ENCODE results near the gene TJP1. TPM values are rescaled to one million over a fixed set of nuclear protein-coding genes. Genes with fewer than 3 reads are reported as not detected.

The TJP1 gene
- total RNA-seq, 1 experiment from 2014 or later = 44.3 TPM

GRCh38 chr15:29686445-29687203 is 135.6 kb downstream of the TJP1 start:
- Mint-ChIP-seq H3K4me1 (ENCODE audit: low read depth, unreplicated experiment) (no peaks in the 10 kb centered on the region), H3K36me3 (ENCODE audit: insufficient read depth, unreplicated experiment) (no peaks in the 10 kb centered on the region), H3K4me3 (ENCODE audit: low read depth, unreplicated experiment) (no peak overlapping the region), H3K9me3 (ENCODE audit: low read depth, unreplicated experiment) (no peaks in the 10 kb centered on the region), H3K27ac (ENCODE audit: unreplicated experiment) (no peak overlapping the region), H3K27me3 (ENCODE audit: unreplicated experiment) (no peaks in the 10 kb centered on the region)
- CTCF ChIA-PET = no interaction called here
- TF ChIP-seq, protein P1, sequence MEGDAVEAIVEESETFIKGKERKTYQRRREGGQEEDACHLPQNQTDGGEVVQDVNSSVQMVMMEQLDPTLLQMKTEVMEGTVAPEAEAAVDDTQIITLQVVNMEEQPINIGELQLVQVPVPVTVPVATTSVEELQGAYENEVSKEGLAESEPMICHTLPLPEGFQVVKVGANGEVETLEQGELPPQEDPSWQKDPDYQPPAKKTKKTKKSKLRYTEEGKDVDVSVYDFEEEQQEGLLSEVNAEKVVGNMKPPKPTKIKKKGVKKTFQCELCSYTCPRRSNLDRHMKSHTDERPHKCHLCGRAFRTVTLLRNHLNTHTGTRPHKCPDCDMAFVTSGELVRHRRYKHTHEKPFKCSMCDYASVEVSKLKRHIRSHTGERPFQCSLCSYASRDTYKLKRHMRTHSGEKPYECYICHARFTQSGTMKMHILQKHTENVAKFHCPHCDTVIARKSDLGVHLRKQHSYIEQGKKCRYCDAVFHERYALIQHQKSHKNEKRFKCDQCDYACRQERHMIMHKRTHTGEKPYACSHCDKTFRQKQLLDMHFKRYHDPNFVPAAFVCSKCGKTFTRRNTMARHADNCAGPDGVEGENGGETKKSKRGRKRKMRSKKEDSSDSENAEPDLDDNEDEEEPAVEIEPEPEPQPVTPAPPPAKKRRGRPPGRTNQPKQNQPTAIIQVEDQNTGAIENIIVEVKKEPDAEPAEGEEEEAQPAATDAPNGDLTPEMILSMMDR (IDR thresholded peaks at IDR 0.05; ENCODE audit: unreplicated experiment) = no peak
- intact Hi-C loops (cut with micrococcal nuclease; ENCODE audit: unreplicated experiment) = loop anchor here (10.0 kb wide), 1 partner anchor 58 kb away; no protein-coding TSS in a partner anchor
- no TSS peak for BruUV-seq (replicated peaks)
- DNase-seq = no peak

- no peak overlapping the region for H3K27ac Mint-ChIP-seq (ENCODE audit: unreplicated experiment)
- peaks cover 3% of the 10 kb centered on the region for H3K36me3 Mint-ChIP-seq (ENCODE audit: insufficient read depth, unreplicated experiment)
- DNase-seq = no peak
- H3K4me3 Mint-ChIP-seq (ENCODE audit: low read depth, unreplicated experiment) = no peak overlapping the region
- TF ChIP-seq, protein P1 (IDR thresholded peaks at IDR 0.05; ENCODE audit: unreplicated experiment) = no peak
- CTCF ChIA-PET = no interaction called here
- H3K27me3 Mint-ChIP-seq (ENCODE audit: unreplicated experiment) = no peaks in the 10 kb centered on the region
- H3K9me3 Mint-ChIP-seq (ENCODE audit: low read depth, unreplicated experiment) = no peaks in the 10 kb centered on the region
- no TSS peak for BruUV-seq (replicated peaks)
- intact Hi-C loops (cut with micrococcal nuclease; ENCODE audit: unreplicated experiment) = loop anchor here (10.0 kb wide), 1 partner anchor 59 kb away; no protein-coding TSS in a partner anchor
- H3K4me1 Mint-ChIP-seq (ENCODE audit: low read depth, unreplicated experiment) = no peaks in the 10 kb centered on the region
These were observed 136.2 kb downstream of the TJP1 start for GRCh38 chr15:29686079-29686425.

DNA sequence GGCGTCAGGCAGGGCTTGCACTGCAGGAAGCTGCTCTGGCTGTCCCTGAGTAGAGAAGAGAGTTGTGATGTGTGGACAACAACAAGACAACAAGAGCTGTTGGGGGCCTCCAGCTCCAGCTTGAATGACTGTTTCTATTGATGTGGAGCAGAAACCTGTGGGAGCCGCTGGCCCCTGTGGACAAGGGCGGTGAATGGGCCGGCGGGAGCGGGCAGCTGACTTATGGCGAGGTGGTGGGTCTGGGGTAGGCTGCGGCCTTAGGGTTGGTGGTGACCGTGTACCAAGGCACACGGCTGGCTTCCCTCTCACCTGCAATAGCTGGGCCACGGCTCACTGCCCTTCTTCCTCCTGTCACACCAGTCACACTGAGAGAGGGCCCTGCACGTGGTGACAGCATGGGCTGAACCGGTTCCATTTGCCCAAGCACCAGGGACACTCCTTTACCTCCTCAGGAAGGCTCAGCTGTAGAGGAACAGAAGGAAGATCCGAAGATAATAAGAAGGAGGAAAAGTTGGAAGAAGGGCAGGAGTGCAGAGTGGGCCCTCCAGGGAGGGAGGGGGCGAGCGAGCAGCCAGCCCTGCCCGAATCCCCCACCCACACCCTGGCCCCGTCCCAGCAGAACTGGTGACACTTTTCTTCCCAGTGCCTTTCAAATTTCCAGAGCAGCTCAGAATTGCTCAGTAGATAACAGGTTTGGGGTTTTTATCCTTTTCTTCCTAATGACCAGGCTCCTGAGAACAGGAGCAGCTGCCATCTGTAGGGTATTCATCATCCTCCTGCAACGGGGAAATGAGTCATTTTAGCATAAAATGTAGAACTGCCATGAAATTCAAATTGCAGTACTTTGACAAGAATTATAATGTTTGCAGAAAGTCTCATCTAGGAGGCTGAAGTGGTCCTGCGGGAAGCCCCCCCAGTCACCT is 136.9 kb downstream of the TJP1 start:
- Mint-ChIP-seq H3K36me3 (ENCODE audit: insufficient read depth, unreplicated experiment) (peaks cover 5% of the 10 kb centered on the region), H3K4me1 (ENCODE audit: low read depth, unreplicated experiment) (no peaks in the 10 kb centered on the region), H3K9me3 (ENCODE audit: low read depth, unreplicated experiment) (no peaks in the 10 kb centered on the region), H3K27me3 (ENCODE audit: unreplicated experiment) (no peaks in the 10 kb centered on the region), H3K27ac (ENCODE audit: unreplicated experiment) (no peak overlapping the region), H3K4me3 (ENCODE audit: low read depth, unreplicated experiment) (no peak overlapping the region)
- BruUV-seq (replicated peaks) = no TSS peak
- DNase-seq = no peak
- TF ChIP-seq, protein P1 (IDR thresholded peaks at IDR 0.05; ENCODE audit: unreplicated experiment) = no peak
- intact Hi-C loops (cut with micrococcal nuclease; ENCODE audit: unreplicated experiment) = loop anchor here (10.0 kb wide), 1 partner anchor 59 kb away; no protein-coding TSS in a partner anchor
- CTCF ChIA-PET = no interaction called here

DNA sequence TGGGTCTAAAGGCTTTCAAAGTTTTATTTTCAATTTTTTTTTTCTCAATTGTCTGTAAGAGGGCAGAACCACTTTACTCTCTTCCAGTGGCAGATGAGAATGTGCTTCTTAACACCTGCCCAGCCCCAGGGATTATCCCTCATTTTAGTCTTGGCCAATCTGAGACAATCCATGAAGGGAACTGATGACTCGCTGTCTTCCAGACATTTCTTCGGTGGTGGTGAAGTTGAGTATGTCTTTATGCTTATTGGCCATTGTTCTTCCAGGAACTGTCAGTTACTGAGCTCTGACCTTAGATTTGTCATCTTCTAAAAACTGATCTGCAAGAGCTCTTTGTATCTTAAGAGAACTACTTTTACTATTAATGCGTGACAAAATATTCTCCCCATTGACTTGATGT is 139.5 kb downstream of the TJP1 start:
- Mint-ChIP-seq H3K27ac (ENCODE audit: unreplicated experiment) (no peak overlapping the region), H3K36me3 (ENCODE audit: insufficient read depth, unreplicated experiment) (peaks cover 5% of the 10 kb centered on the region), H3K9me3 (ENCODE audit: low read depth, unreplicated experiment) (no peaks in the 10 kb centered on the region), H3K4me3 (ENCODE audit: low read depth, unreplicated experiment) (no peak overlapping the region), H3K27me3 (ENCODE audit: unreplicated experiment) (no peaks in the 10 kb centered on the region), H3K4me1 (ENCODE audit: low read depth, unreplicated experiment) (no peaks in the 10 kb centered on the region)
- no peak for DNase-seq
- TF ChIP-seq, protein P1 (IDR thresholded peaks at IDR 0.05; ENCODE audit: unreplicated experiment) = no peak
- CTCF ChIA-PET = no interaction called here
- BruUV-seq (replicated peaks) = no TSS peak
- intact Hi-C loops (cut with micrococcal nuclease; ENCODE audit: unreplicated experiment) = loop anchor here (10.0 kb wide), 1 partner anchor 62 kb away; no protein-coding TSS in a partner anchor
